GM20431 (cell line): Measurements from ENCODE around the gene HAUS3.

Source experiments
- in situ Hi-C: fragments of 300-500 bp; cut with MseI, MboI; formaldehyde crosslinking; loops from one replicate; pipeline ENCODE4 v1.15.0; 2020; ENCODE audit warnings: low sequenced_read_pairs; ENCODE audit not compliant: unreplicated experiment

The HAUS3 gene

GRCh38 chr4:2241410-2242353, at the start of gene HAUS3, which contains the start of gene POLN:
HAUS3 (minus strand) TSS chr4:2242121; CDS start chr4:2240946, 1,175 bp downstream.
POLN (minus strand) TSS chr4:2242121; CDS start chr4:2229231, 12,890 bp downstream.
- in situ Hi-C loops, result loop anchor here (25.0 kb wide), 1 partner anchor 196 kb away; no protein-coding TSS in a partner anchor

GRCh38 chr4:2290974-2291704, 49.2 kb upstream of the HAUS3 start:
- in situ Hi-C loops, result no loop called here

GRCh38 chr4:2290488-2290887, 48.6 kb upstream of the HAUS3 start:
- in situ Hi-C loops, result no loop called here

- in situ Hi-C loops, result no loop called here
These were observed 48.0 kb upstream of the HAUS3 start for GRCh38 chr4:2289955-2290333.

- in situ Hi-C loops, result no loop called here
These were observed 47.5 kb upstream of the HAUS3 start for GRCh38 chr4:2289311-2289954.

GRCh38 chr4:2288051-2288541, 46.2 kb upstream of the HAUS3 start:
- in situ Hi-C loops, result no loop called here

- in situ Hi-C loops, result no loop called here
These were observed 45.6 kb upstream of the HAUS3 start for GRCh38 chr4:2287594-2287915.

GRCh38 chr4:2286904-2287593, 45.1 kb upstream of the HAUS3 start:
- in situ Hi-C loops, result no loop called here

- in situ Hi-C loops, result no loop called here
These were observed 43.9 kb upstream of the HAUS3 start for GRCh38 chr4:2285613-2286381.

GRCh38 chr4:2284934-2285612, 43.2 kb upstream of the HAUS3 start:
- in situ Hi-C loops, result no loop called here

- in situ Hi-C loops, result no loop called here
These were observed 42.4 kb upstream of the HAUS3 start for GRCh38 chr4:2284161-2284933.

GRCh38 chr4:2283199-2283711, 41.3 kb upstream of the HAUS3 start:
- in situ Hi-C loops, result no loop called here

GRCh38 chr4:2281575-2282343, 39.8 kb upstream of the HAUS3 start:
- in situ Hi-C loops, result no loop called here

GRCh38 chr4:2280531-2281300, 38.8 kb upstream of the HAUS3 start:
- in situ Hi-C loops, result no loop called here

- in situ Hi-C loops, result no loop called here
These were observed 36.0 kb upstream of the HAUS3 start for GRCh38 chr4:2277956-2278355.

- in situ Hi-C loops, result no loop called here
These were observed 34.8 kb upstream of the HAUS3 start for GRCh38 chr4:2276581-2277325.
